ENCODE results near the gene MS4A10.

Gene MS4A10

GRCh38 chr11:60830478-60831142 lies 45.5 kb downstream of the MS4A10 start:
- no peak for DNase-seq

- peak; percentile 77 for DNase-seq
These were observed 46.0 kb downstream of the MS4A10 start for GRCh38 chr11:60831143-60831500.

- no peak for DNase-seq
These were observed 46.5 kb downstream of the MS4A10 start for GRCh38 chr11:60831501-60832079.

- no peak for DNase-seq
These were observed 49.8 kb downstream of the MS4A10 start for GRCh38 chr11:60834742-60835533.

- DNase-seq, result no peak
These were observed 50.4 kb downstream of the MS4A10 start for GRCh38 chr11:60835534-60835846.

GRCh38 chr11:60836866-60837515 lies 51.9 kb downstream of the MS4A10 start:
- no peak for DNase-seq

GRCh38 chr11:60838132-60838531 lies 53.0 kb downstream of the MS4A10 start:
- no peak for DNase-seq

GRCh38 chr11:60840470-60841430 lies 55.6 kb downstream of the MS4A10 start:
- no peak for DNase-seq

- peak; percentile 97 for DNase-seq
These were observed 56.9 kb downstream of the MS4A10 start, which contains the start of gene CCDC86 for GRCh38 chr11:60841797-60842667. Gene CCDC86, plus strand, starts transcription at chr11:60842113. Its CDS starts 12 bp downstream, at chr11:60842125.

- no peak for DNase-seq
These were observed 57.8 kb downstream of the MS4A10 start for GRCh38 chr11:60842668-60843600.

- DNase-seq, result no peak
These were observed 59.1 kb downstream of the MS4A10 start for GRCh38 chr11:60844045-60844869.

- no peak for DNase-seq
These were observed 59.7 kb downstream of the MS4A10 start for GRCh38 chr11:60844870-60845221.

GRCh38 chr11:60845338-60845737 lies 60.2 kb downstream of the MS4A10 start:
- DNase-seq, result no peak

GRCh38 chr11:60847281-60847680 lies 62.1 kb downstream of the MS4A10 start:
- DNase-seq, result no peak

- no peak for DNase-seq
These were observed 62.8 kb downstream of the MS4A10 start for GRCh38 chr11:60847896-60848295.

- no peak for DNase-seq
These were observed 63.6 kb downstream of the MS4A10 start for GRCh38 chr11:60848714-60849151.

GRCh38 chr11:60849641-60850520 lies 64.7 kb downstream of the MS4A10 start:
- no peak for DNase-seq
